NCI-H2196 (cell line): ENCODE results near the gene FKBP4.

ENCODE experiments used
- DNase-seq: peaks from one replicate; lab custom pipeline; 2025; ENCODE audit not compliant: unreplicated experiment; lab: John Stamatoyannopoulos, UW

FKBP4 gene

GRCh38 chr12:2844786-2845185 lies 50.0 kb downstream of the FKBP4 start:
- no peak for DNase-seq

GRCh38 chr12:2845280-2845679 lies 50.5 kb downstream of the FKBP4 start:
- DNase-seq, result no peak

- DNase-seq, result no peak
Measured at GRCh38 chr12:2851931-2852330, 57.2 kb downstream of the FKBP4 start.

- peak; percentile 45 for DNase-seq
Measured at GRCh38 chr12:2853626-2854025, 58.9 kb downstream of the FKBP4 start.
